Measurements from ENCODE around the gene GUCD1. TPM values are rescaled to one million over a fixed set of nuclear protein-coding genes. Genes with fewer than 3 reads are reported as not detected.

Gene GUCD1
- total and polyA plus RNA-seq, 12 donors: 75.4 to 162 (median 112) TPM

DNA sequence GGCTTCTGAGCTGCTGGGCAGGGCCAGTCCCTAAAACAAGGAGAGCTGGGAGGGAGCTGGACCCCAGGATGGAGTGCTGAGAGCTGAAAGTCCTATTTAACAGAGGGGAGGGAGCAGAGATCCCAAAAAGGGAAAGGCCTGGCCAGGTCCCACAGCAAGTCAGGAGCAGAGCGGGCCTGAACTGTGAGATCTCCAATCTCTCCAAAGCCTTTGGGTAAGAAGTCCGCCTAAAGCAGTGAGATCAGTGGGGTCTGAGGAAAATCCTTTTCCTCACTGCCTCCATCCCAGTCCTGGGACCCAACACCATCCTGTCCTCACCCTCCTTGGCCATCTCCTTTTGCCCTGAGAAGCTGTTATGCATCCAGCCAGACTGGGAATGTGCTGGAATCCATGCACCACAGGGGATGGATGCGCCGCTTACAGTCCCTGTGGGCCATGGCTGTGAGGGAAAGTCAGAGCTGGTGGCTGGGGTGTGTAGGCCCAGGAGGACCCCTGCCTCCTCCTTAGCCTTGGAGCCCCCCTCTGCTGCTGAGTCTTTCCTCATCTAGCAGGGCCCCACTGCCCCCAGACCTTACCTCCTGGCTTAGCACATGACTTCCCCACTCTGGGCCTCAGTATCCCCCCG is 29.3 kb upstream of the GUCD1 start:
- WGBS, 4 donors: 77 to 93% (median 82%) methylated on average over 3 to 5 of the region's 5 CpGs
- Histone ChIP-seq H3K9me3 (replicated peaks in 1 of 3) (no peaks in the 10 kb centered on the region), H3K36me3 (replicated peaks in 1 of 2) (no peaks in the 10 kb centered on the region), H3K27ac (peak overlapping the region in 1 of 5 donors; percentile 29), H3K27me3 (no peaks in the 10 kb centered on the region), H3K4me1 (replicated peaks in 1 of 2) (no peaks in the 10 kb centered on the region), H3K4me3 (no peak overlapping the region)
- intact Hi-C loops (cut with DNase I): no loop called here
- no peak for DNase-seq
- TF ChIP-seq POLR2A (IDR thresholded peaks at IDR 0.05): no peak
- TF ChIP-seq, protein P1, sequence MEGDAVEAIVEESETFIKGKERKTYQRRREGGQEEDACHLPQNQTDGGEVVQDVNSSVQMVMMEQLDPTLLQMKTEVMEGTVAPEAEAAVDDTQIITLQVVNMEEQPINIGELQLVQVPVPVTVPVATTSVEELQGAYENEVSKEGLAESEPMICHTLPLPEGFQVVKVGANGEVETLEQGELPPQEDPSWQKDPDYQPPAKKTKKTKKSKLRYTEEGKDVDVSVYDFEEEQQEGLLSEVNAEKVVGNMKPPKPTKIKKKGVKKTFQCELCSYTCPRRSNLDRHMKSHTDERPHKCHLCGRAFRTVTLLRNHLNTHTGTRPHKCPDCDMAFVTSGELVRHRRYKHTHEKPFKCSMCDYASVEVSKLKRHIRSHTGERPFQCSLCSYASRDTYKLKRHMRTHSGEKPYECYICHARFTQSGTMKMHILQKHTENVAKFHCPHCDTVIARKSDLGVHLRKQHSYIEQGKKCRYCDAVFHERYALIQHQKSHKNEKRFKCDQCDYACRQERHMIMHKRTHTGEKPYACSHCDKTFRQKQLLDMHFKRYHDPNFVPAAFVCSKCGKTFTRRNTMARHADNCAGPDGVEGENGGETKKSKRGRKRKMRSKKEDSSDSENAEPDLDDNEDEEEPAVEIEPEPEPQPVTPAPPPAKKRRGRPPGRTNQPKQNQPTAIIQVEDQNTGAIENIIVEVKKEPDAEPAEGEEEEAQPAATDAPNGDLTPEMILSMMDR (IDR thresholded peaks at IDR 0.05): no peak

DNA sequence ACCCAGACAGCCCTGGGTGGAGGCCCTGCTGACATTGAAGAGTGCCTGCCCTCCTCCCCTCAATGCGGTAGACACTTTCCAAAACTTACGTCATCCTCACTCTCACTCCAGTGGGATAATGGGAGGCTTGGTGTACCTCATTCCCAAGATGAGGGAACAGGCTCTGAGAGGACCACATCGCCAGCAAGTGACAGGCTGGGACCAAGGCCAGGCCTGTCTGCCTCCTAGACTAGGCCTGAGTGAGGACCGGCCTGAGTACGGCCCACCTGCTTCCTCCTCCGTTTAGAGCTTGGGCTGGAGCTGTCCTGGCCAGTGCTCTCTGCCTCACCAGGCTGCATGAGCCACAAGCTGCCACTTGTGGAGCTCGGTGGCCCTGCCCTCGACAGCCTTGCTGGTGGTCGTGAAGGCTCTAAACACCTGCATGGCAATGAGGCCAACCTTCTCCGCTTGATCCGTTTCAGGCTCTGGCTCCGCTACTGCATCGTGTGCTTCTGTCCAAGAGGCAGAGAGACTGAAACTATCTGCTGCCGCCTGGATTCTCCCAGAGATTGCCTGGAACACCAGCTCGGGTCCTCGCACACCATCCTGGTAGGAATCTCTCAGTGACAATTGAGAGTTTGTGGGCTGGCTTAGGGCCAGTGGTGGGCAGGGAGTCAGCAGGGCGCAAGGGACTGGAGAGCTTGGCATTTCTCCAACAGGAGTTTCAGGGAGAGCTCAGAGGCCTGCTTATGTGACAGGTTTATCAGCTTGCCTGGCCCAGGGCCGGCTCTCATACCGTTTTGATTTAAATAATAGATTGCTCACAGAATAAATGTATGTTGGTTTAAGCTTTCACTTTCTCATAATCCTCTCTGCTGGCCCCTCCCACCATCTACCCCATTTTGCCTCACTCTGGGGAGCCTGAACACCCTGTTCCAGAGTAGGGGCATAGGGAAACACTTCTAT is 28.6 kb upstream of the GUCD1 start:
- DNase-seq: peak in 1 of 7 donors; percentile 58
- intact Hi-C loops (cut with DNase I): no loop called here
- Histone ChIP-seq H3K4me3 (no peak overlapping the region), H3K36me3 (replicated peaks in 1 of 2) (no peaks in the 10 kb centered on the region), H3K4me1 (replicated peaks in 1 of 2) (no peaks in the 10 kb centered on the region), H3K9me3 (replicated peaks in 1 of 3) (no peaks in the 10 kb centered on the region), H3K27ac (peak overlapping the region in 1 of 5 donors; percentile 29), H3K27me3 (no peaks in the 10 kb centered on the region)
- WGBS, 4 donors: 49 to 72% (median 65%) methylated on average over 9 to 19 of the region's 19 CpGs
- TF ChIP-seq, protein P1 (IDR thresholded peaks at IDR 0.05): no peak
- TF ChIP-seq POLR2A (IDR thresholded peaks at IDR 0.05): no peak

DNA sequence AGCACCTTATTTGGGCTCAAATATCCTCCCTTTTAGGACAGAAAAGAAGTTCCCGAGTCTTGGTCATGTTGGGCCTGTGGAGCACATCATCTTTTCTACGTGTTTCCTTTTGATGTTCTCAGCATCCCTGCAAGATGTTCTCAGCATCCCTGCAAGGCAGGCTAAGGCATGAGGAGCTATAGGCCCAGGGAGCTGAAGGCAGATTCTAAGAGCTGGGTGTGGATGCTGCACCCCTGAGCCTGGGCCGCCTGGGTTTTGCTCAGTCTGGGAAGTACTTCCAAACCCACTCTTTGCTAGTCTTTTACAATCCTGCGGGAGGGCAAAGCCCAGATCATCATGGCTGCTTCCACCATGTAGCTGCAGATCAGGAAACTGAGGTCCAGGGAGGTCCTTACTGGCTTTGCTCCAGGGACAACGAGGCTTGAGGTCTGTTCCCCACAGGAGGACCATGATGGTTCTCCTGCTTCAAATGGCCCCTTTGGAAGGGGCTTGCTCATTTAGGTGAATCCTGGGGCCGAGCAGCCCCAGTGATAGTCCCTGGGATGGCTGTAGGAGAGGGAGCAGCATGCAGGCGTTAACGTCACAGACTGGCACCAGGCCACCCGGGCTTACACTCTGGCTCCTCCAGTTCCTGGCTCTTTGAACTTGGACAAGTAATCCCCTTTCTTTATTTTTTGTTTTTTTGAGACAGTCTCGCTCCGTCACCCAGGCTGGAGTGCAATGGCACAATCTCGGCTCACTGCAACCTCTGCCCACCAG is 27.3 kb upstream of the GUCD1 start:
- intact Hi-C loops (cut with DNase I): no loop called here
- TF ChIP-seq, protein P1 (IDR thresholded peaks at IDR 0.05): no peak
- TF ChIP-seq POLR2A (IDR thresholded peaks at IDR 0.05): no peak
- Histone ChIP-seq H3K4me1 (replicated peaks in 1 of 2) (no peaks in the 10 kb centered on the region), H3K27ac (no peak overlapping the region), H3K9me3 (replicated peaks in 1 of 3) (no peaks in the 10 kb centered on the region), H3K4me3 (no peak overlapping the region), H3K36me3 (replicated peaks in 1 of 2) (no peaks in the 10 kb centered on the region), H3K27me3 (no peaks in the 10 kb centered on the region)
- 89 to 92% (median 91%) methylated on average over 11 to 12 of the region's 12 CpGs for WGBS, 4 donors
- no peak for DNase-seq

DNA sequence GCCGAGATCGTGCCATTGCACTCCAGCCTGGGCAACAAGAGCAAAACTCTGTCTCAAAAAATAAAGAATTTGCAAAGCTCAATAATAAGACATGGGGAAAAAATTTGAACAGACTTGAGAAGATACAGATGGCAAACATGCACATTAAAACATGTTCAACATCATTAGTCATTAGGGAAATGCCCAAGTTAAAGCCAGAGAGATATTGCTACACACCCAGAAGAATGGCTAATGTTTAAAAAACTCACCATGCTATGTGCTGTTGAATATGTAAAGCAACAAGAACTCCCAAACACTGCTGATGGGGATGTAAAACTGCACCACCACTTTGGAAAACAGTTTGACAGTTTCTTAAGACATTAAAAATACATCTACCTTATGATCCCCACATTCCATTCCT is 25.3 kb upstream of the GUCD1 start:
- intact Hi-C loops (cut with DNase I): no loop called here
- DNase-seq: no peak
- no peak overlapping the region for H3K27ac ChIP-seq
- H3K27me3 ChIP-seq: no peaks in the 10 kb centered on the region
- H3K36me3 ChIP-seq (replicated peaks in 1 of 2): no peaks in the 10 kb centered on the region
- 77 to 94% (median 84%) methylated on average over 2 of the region's 2 CpGs for WGBS, 4 donors
- H3K9me3 ChIP-seq (replicated peaks in 1 of 3): no peaks in the 10 kb centered on the region
- H3K4me3 ChIP-seq: no peak overlapping the region
- TF ChIP-seq POLR2A (IDR thresholded peaks at IDR 0.05): no peak
- TF ChIP-seq, protein P1 (IDR thresholded peaks at IDR 0.05): no peak
- no peaks in the 10 kb centered on the region for H3K4me1 ChIP-seq (replicated peaks in 1 of 2)

Data from adrenal gland (tissue), 12 donors.